ENCODE results near the gene KCNJ9.
"Not testable (repeated sequence)": the region's sequence is repeated elsewhere in the genome, so short reads cannot be mapped to it uniquely, and the experiment has no call there.

KCNJ9 gene

DNA sequence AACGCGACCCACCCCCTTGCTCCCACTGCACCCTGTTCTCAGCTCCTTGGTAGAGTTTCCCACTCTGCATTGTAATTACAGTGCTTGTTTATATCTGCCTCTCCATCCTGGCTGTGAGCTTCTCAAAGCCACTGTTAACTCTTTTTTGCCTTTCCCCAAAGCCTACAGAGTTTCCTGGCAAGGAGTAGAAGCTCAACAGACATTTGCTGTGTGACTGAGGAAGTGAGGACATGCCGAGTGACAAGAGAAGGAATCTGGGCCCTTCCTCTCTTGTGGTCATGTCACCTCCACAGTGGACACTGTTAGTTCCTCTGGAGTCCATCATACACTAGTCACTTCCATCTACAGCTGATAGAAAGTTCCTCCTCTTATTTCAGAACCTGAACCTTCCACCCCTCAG lies 23.1 kb downstream of the KCNJ9 start:
- no peak for DNase-seq

DNA sequence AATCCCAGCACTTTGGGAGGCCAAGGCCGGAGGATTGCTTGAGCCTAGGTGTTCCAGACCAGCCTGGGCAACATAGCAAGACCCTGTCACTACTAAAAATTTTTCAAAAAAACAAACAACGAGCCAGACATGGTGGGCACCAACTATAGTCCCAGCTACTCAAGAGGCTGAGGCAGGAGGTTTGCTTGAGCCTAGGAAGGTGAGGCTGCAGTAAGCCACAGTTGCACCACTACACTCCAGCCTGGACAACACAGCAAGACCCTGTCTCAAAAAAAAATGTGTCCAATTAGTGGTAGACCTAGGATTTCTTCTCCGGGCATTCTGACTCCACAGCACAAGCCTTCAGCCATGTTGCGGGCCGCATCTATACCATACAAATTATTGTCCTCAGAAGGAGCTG lies 23.8 kb downstream of the KCNJ9 start:
- DNase-seq = no peak

DNA sequence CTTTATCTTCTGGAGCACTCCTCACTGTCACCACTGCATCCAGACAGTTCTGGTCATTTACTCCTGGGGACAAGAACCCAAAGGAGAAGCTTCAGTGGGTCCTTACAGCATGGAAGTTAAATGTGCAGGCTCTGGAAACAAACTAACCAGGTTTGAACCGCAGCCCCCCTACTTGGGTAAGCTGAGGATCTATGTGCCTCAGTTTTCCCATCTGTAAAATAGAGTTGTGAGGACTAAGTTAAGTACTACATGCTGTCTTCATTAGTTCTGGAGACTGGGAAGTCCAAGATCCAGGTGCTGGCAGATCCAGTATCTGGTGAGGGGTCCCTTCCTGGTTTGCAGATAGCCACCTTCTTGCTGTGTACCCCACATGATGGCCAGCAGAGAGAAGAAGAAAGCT lies 26.2 kb downstream of the KCNJ9 start:
- no peak for DNase-seq

DNA sequence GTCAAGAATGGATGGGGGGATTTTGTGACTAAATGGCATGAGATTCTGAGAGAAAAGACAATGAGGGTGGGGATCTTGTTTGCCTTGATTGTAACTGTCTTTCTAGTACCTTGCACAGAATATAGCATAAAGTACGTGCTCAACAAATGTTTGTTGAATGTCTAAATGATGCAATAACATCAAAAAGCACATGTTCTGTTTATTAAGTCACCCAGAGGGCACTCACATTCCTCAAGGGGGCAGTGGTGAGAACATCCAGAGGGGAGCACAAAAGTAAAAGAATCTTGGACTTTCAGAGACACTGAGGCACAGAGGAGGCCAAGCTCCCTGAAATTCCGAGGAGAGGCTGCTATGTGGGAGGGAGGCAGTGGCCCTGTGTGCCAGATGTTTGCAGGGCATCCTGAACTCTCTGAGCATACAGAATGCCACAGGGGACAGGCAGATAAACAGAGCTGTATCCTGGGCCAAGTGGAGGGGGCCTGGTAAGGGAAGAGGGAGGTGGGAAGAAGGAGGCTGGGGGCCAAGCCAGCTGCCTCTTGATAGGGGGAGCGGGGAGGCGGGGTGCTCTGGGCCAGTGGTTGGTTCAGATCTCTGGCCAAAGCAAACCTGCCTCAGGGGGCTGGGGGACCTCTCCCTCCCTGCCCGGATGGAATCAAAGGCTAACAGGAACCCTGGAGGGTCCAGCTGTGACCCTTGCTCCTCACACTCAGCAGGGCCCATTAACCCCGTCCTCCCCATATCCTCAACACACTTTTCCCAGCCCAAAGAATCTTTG lies 27.7 kb downstream of the KCNJ9 start:
- DNase-seq = peak; percentile 42 to 50

DNA sequence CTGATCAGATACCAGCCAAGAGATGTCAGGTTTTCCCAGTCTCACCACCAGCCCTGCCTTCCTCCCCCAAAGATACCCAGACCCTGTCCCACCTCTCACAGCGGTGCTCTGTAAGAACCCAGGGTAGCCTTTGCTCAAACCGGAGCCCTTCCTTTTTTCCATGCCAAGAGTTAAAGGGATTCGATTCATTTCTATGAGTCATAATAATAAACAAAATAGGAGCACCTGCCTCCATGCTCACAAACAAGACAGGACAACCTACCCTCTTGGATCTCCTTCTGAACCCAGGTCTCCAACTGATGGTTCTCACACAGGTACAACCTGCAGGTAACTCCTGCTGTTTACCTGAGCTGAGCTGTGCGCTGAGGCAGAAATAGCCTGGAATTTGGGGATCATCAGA lies 28.3 kb downstream of the KCNJ9 start:
- no peak for DNase-seq

DNA sequence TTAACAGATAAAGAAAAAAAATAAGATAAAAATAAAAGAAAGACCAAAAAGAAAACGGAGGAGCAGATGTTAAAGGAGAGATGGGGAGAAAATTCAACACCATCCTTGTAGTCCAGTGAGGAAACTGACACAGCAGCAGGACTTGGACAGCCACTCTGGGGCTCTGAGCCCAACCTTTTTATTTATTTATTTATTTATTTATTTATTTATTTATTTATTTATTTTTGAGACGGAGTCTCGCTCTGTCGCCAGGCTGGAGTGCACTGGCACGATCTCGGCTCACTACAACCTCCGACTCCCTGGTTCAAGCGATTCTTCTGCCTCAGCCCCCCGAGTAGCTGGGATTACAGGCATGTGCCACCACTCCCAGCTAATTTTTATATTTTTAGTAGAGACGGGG lies 30.1 kb downstream of the KCNJ9 start:
- not testable (repeated sequence) for DNase-seq

DNA sequence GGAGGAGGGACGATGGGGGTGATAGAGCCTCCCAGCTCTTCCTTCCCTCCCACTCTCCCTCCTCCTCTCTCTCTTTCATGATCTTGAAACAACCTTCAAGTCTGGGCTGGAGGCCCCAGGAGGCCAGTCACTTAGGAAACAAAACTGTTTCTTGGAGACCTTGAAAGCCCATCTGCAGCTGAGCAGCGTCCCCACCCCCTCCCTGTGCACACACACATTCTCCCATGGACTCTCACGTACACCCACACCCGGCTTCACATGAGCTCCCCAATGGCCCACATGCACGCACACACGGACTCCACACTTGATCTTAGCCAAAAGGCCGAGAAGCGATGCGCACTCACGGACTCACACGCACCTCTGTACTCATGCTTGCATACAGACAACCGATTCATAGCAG lies 31.0 kb downstream of the KCNJ9 start:
- no peak for DNase-seq

DNA sequence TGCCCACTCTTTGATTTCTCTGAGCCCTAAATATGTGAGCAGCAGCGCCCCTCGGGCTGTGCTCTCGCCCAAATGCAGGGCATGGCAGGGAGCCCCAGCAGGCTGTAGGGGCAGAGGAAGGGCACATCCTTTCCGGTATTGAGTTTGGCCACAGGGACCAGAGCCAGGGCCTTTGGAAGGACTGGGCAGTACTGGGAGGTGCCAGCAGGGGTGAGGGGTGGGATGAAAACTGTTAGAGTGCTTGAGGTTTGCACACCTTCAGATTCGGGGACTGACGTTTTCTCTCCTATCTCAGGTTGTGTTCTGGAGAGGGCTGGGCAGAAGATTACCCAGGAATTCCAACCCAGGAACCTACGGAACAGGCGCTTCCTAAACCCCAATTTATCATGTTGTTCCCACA lies 32.1 kb downstream of the KCNJ9 start:
- no peak for DNase-seq

DNA sequence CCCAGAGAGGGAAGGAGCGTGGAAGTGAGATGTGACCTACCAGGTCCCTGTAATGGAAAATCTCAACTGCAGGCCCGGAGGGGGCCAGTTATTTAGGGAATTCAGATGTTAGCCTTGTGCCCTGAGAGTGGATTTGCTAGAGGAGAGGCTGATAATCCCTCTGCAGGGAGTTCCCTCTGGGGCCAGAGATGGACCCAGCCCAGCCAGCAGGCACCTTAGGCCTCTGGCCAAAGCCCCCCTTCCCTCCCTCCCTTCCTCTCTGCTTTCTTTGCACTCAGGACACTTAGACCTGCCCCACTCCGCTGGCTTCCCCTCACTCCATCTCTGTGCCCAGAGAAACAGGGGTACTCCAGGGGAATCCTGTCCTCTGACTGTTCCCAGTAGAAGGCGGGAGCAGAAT lies 32.7 kb downstream of the KCNJ9 start:
- no peak for DNase-seq

DNA sequence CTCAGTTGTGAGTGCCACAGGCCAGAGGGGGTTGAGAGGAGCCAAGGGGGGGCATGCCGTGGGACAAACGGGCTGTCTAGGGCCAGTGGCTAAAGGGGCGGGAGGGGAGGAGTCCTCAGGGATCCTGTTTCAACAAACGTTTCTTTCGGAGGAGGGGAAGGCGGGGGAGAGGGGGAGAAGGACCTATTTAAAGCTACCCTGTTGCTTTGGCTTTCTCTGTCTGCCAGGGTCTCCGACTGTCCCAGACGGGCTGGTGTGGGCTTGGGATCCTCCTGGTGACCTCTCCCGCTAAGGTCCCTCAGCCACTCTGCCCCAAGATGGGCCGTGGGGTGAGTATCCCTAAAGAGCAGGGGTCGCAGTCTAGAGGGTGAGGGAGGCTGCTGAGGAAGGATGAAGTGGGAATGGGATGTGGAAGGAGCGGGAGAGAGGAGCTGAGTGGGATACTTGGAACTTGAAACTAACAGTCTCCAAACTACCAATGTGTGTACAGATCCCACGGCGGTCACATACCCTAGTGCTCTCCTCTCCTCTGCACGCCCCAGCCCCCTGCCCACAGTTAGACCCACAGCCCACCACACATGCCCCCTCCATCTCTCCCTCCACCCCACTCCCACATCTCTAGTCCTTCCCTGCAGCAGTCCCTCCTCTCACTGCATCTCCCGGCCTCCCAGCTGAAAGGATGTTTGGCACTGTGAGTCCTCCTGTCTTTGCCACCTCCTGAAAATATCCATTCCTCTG lies 34.4 kb downstream of the KCNJ9 start, which contains the start of gene ATP1A2:
Gene ATP1A2, plus strand, starts transcription at position 215 of the 738 bp plus-strand sequence. Its CDS starts 103 bp downstream, at position 318.
- DNase-seq = no peak

DNA sequence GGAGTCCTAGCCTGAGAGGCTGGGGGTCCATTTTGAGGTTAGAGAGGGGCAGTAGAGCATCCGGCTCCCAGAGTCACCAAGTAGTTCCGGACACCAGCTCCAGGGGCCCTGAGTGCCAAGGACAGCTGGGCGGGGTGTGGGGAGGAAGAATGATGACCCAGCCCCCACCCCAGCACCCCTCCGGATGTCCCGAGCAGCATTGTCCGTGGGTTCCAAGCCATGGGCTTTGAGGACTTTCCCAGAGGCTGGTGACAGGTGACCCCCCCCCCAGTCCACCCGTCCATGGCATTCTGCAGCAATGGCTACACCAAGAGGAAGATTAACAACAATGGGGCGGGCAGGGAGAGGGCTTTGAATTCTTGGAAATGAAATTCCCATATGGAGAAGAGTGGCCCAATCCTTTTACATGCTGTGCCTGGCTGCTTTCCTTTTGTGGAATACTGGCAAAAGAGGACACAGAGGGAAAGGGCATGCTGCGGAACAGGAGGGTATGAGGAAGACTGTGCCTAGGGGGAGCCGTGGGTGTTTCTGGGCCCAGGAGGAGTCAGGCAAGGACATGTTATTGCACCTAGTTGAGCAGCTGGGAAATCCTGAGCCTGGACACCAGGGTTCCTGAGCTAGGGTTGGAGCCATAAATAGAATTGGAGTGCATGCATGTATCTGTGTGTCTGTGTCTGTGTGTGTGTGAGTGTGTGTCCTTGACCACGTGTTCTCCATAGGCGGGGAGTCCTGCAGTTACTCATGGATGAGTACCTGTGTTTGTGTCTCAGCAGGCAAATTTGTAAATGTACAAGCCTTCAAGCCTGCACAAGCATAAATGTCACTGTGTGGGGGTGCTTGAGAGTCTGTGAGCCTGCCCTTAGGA lies 35.2 kb downstream of the KCNJ9 start:
- DNase-seq = no peak

DNA sequence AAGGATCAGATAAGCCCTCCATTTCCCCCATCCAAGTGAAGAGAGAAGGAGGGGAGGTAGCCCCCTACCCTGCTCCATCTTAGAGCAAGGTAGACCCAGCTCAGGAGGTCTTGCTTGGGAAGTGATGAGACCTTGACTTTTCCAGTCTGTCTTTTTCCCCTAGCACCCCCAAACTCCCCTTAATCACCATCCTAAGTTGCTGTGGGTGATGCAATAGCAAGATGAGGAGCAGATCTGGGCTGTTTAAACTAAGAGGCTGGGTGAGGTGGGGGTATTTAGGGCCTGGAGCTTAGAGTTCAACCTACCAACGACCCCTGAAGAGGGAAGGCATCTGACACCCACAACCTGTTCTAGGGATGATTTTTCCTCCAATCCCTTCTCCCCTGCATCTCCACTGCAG lies 36.0 kb downstream of the KCNJ9 start:
- DNase-seq = no peak

DNA sequence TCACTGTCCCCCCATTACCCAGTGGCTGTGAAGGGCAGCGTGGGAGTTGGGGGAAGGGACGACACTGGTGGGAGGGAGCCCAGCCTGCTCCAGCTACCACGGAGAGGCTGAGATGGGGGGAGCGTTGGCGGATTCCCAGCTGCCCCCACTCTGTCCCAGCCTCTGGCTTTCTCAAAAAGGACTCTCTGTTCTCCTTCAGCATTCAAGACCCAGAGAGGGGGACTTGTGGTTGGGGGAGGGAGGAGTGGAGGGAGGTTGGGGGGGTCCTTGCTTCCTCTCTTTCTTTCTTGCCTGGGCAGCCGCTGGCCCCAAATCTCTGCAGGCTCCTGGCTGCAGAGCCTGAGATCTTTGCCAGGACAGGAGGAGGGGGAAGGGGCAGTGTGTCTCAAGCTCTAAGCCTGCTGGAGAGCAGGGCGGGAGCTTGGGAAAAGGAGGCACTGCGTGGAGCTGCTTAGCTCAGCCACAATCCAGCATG lies 36.4 kb downstream of the KCNJ9 start:
- no peak for DNase-seq

DNA sequence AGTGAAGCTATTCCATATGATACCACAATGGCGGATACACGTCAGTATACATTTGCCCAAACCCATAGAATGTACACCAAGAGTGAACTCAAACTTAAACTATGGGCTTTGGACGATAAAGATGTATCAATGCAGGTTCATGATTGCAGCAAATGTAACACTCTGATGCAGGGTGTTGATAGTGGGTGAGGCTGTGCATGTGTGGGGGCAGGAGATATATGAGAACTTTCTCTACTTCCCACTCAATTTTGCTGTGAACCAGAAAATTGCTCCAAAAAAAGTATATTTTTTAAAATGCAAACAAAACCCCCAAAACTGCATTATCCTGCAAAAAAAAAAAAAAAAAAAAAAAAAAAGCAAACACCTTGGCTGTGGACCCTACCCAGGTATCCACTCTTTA lies 37.6 kb downstream of the KCNJ9 start:
- no peak for DNase-seq

DNA sequence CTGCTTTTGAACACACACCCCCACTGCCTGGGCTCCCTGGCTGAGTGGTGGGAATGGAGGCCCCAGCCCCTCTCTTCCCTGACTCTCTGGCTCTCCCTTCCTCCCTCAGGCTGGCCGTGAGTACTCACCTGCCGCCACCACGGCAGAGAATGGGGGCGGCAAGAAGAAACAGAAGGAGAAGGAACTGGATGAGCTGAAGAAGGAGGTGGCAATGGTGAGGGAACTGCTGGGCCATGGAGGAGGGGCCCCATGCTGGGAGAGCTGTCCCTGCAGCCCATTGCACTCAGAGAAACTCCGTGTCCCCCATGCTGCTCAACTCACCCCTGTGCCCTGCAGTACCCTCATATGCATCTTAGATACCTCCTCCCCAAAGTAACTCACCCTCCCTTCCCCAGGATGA lies 39.5 kb downstream of the KCNJ9 start:
- DNase-seq = no peak

DNA sequence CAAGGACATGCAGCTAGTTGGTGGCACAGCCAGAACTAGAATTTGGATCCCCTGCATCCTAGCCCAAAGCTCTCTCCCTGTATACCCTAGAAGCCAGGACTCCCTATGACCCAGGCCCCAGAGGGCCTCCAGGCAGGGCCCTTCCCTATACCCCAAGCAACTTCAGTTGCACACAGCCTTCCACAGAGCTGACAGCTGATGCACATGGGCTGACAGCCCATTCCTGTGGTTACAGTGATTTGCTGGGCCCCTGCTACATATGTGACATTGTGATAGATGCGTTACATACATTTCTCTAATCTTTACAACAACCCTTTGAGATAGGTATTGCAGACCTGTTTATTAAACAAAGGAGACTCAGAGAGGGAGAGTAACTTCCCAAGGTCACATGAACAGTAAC lies 40.0 kb downstream of the KCNJ9 start:
- no peak for DNase-seq

DNA sequence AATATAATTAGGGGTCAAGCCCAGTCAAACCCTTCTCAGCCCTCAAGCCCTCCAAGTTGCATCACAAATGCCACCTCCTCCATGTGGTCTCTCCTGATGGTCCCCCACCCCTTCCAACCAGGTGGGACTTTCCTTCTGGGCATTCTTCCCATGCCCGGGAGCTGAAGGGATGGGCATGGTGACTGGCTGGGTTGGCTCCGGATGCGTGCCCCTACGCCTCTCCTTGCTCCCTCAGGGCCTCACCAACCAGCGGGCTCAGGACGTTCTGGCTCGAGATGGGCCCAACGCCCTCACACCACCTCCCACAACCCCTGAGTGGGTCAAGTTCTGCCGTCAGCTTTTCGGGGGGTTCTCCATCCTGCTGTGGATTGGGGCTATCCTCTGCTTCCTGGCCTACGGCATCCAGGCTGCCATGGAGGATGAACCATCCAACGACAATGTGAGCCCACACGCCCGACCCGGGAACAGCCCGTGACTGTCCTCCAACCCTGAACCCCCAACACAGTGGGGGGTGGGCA lies 41.7 kb downstream of the KCNJ9 start:
- DNase-seq = no peak

DNA sequence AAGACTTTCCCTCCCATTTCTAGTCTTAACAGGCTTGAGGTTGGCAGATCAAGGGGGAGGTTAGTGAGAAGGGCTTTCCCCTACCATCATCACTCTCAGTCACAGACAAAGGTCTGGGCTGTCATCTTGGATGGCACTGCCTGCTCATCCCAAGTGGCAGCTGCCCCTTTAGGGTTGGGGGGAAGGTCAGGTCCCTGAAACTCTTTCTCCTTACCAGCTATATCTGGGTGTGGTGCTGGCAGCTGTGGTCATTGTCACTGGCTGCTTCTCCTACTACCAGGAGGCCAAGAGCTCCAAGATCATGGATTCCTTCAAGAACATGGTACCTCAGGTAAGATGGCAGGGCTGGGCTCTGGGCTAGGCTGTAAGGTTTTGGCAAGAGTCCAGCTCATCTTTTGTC lies 42.4 kb downstream of the KCNJ9 start:
- no peak for DNase-seq

DNA sequence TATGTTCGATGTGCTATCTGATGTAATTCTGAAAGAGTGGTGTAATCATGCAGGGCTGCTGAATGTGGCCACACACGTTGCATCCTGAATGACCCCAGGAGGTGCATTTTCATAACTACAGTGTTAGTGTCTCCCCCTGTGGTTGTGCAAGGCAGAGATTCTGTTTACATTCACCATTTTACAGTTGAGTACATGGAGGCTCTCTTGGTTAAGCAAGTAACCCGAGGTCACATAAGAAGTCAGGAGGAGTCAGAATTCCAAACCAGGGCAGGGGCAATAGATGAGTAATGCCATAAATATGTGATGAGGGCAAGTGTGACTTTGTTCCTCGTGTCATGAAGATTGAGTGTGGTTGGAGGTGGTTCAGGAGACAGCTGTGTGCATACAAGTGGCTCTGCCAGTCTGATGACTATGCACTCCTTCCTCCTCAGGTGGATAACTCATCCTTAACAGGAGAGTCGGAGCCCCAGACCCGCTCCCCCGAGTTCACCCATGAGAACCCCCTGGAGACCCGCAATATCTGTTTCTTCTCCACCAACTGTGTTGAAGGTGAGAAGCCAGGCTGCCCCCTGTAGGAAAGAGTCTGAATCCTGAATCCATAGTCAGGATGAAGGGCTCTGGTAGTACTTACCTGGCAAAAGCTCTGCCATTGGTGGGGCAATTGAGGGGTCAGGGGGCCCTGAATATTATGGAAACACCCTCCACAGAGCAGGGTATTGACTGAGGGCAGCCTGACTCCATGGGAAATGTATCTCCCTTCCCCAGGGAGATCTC lies 43.6 kb downstream of the KCNJ9 start:
- no peak for DNase-seq

DNA sequence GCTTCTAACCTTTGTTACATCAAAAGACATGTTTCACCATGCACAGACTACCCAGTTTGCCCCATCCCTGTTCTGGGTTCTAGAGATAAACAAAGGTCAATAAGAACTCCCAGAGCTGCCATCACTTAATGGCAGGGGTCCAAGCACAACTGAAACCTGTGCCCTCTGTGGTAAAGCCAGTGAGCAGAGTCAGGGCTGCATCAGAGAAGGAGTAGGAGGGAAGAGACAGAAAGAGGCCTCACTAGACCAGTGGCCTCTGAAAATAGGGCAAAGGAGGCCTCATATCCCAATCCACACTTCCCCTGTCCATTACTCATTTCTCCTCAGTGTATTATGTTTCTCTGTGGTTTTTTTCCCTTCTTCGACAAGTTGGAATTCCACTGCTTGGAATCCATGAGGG lies 44.4 kb downstream of the KCNJ9 start:
- DNase-seq = no peak

DNA sequence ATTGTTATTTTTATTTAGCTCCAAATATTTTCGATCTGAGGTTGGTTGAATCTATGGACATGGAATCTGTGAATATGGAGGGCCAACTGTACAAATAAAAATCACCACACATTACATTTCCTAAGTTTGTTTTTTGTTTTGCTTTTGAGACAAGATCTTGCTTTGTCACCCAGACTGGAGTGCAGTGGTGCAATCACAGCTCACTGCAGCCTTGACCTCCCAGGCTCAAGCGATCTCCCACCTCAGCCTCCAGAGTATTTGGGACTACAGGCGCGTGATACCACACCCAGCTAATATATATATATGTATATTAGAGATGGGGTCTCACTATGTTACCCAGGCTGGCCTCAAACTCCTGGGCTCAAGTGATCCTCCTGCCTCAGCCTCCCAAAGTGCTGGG lies 45.0 kb downstream of the KCNJ9 start:
- DNase-seq = not testable (repeated sequence)

DNA sequence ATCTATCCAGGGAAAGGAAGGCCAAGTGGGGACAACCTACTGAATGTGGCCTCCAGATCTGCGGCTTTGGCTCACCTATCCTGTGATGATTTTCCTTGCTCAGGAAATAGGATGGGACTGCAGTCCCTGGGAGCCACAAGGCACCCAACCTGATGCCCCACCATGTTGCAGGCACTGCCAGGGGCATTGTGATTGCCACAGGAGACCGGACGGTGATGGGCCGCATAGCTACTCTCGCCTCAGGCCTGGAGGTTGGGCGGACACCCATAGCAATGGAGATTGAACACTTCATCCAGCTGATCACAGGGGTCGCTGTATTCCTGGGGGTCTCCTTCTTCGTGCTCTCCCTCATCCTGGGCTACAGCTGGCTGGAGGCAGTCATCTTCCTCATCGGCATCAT lies 46.0 kb downstream of the KCNJ9 start:
- DNase-seq = no peak

Measured in activated T-cell treated with anti-CD3 and anti-CD28 coated beads, Interleukin-2, amount 50 U/mL, for 48 hours (primary cell).